IPS DF 19.7 (cell line): Measurements from ENCODE around the gene SERPINA3.
"Not testable (repeated sequence)": the region's sequence is repeated elsewhere in the genome, so short reads cannot be mapped to it uniquely, and the experiment has no call there.

Source experiments
- DNase-seq: peaks from one replicate; pipeline ENCODE4 v3.0.0-alpha.2; 2013; ENCODE audit warnings: low read depth, low spot score

Gene SERPINA3

DNA sequence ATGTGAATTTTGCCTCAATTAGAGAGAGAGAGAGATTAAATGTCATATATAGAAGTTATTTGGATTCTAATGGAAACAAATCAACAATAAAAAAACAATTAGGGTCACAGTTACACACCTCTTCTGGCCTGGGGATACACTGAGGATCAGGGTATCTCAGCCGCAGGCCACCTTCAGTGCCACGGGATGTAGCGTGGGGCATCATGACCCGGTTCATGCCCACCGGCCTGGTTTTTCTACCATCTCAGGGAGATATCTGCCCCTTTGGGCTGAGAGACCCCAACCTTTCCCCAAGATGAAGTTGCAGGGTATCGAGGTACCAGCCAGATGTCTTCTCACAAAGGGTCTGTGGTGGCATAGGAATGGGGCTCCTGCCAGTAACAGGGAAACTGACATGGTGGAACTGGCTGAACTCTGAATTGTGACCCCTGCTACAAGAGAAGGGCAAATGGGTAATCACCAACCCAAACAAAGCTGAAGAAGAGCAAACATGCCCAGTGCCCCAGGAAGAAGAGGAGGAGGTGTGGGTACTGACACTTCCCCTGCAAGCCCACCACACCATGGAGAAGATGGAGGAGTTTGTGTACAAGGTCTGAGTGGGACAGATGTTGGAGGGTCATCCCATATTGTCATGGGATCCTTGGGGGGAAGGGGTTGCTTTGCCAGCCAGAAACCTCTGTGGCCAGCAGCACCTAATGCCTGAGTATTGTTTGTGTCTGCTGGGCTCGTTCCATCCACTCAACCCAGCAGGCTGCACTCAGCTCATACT, 19.5 kb downstream of the SERPINA3 start:
- DNase-seq = no peak

DNA sequence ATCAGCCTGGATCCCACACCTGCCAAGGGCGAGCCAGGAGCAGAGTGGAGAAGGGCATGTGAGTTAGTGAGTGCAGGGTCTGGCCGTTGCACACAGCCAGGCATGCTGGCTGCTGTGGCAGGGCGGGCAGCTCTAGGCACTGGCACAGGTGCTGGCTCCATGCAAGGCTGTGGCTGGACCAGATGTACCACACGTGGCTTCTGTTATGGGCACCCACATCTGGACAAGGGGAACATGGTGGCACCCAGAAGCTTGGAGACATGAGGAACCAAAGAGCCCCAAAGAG, 20.1 kb downstream of the SERPINA3 start:
- no peak for DNase-seq

DNA sequence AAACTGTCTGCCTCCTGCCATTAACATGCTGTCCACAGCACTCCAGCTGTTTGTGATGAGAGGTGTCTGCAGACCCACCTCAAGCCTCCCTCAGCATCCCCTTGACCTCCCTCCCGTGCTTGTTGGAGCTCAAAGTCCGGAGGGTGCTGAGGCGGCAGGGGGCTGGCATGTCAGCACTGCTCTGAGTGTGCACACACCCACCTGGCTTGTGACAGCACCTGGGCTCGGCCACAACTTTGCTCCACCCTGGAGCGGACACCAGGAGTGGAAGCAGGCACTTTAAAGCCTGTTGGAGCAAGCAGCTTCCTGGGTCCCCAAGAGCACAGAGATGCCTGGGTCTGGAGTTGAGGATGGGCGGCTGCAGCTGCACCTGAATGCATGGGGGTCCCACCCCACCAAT, 20.9 kb downstream of the SERPINA3 start:
- no peak for DNase-seq

DNA sequence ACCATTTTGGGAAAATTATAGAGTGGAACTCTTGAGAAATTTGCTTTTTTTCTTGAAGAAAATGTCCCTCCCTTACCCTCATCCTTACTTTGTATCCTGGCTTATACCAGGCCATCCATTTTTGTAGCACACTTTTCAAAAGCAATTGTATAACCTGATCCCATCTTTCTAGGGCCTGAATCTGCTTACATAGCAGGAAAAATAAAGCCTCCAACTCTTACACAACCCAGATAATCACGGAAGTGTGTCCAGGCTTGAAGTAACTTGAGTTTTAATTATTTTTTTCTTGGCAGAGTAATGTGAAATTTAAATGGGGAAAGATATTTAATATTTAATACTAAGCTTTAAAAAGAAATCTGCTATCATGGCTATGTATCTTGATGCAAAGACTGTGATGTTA, 23.0 kb downstream of the SERPINA3 start:
- no peak for DNase-seq

DNA sequence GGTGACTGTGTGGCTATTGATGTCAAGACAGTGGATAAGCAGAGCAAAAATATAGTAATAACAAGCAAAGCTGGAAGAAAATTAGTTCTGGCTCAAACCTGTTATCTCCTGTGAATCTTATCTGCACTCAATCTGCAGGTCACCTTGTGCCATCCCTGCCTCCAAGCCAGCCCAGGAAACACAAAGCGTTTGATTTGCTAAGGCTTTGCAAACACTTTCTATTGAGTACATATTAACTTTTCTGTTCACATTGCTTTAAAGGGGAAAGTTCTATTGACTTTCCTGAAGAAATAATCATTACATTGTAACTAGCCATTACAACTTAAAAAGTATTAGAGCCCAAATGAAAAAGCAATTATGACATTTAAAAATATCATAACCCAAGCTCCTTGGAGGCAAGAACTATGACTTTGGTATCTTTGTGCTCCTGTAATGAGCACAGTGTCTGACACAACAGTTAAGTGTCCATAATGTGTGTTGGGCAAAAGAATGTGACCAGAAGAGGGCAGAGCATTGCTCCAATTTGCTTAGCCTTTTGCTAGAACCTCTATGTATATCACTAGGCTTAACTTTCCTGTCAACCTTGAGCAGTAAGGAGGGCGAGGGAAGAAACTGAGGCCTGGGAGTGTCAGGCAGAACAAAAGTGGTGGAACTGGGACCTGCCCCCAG, 24.7 kb downstream of the SERPINA3 start:
- no peak for DNase-seq

- DNase-seq = not testable (repeated sequence)
Observed at GRCh38 chr14:94637814-94638213, 25.6 kb downstream of the SERPINA3 start.

- DNase-seq = no peak
Observed at GRCh38 chr14:94638339-94638738, 26.1 kb downstream of the SERPINA3 start.

- DNase-seq = no peak
Observed at GRCh38 chr14:94638961-94639817, 27.0 kb downstream of the SERPINA3 start.

DNA sequence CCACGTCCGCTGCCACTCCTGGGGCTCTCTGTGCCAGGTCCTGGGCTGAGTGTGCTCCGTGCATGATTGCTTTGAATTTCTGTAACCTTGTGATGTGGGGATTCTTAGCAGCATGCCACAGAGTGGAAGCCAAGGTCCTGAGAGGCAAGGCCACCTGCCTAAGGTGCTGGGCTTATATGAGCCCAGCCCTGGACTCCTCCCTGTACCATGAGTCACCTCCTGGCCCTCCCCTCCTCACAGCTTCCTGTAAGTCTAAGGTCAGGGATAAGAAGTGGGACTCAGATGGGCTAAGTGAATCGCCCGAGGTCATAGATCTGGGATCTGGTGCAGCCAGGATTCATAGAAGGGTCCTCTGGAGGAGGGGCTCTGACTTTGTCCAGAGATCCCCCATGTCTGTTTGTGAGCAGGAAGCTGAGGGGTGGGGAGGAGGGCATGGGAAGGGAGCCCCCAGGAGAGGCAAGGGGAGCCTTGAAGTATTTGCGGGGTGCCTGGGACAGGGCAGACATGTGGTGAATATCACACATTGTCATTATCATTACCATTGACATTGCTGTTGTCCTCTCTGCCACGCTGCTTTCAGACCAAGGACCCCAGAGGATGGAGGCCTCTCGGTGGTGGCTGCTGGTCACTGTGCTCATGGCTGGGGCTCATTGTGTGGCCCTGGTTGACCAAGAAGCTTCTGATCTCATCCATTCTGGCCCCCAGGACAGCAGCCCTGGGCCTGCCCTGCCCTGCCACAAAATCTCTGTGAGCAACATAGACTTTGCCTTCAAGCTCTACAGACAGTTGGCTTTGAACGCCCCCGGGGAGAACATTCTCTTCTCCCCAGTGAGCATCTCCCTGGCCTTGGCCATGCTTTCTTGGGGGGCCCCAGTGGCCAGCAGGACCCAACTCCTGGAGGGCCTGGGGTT, 28.8 kb downstream of the SERPINA3 start:
- no peak for DNase-seq

- no peak for DNase-seq
Observed at GRCh38 chr14:94641632-94641955, 29.4 kb downstream of the SERPINA3 start.

DNA sequence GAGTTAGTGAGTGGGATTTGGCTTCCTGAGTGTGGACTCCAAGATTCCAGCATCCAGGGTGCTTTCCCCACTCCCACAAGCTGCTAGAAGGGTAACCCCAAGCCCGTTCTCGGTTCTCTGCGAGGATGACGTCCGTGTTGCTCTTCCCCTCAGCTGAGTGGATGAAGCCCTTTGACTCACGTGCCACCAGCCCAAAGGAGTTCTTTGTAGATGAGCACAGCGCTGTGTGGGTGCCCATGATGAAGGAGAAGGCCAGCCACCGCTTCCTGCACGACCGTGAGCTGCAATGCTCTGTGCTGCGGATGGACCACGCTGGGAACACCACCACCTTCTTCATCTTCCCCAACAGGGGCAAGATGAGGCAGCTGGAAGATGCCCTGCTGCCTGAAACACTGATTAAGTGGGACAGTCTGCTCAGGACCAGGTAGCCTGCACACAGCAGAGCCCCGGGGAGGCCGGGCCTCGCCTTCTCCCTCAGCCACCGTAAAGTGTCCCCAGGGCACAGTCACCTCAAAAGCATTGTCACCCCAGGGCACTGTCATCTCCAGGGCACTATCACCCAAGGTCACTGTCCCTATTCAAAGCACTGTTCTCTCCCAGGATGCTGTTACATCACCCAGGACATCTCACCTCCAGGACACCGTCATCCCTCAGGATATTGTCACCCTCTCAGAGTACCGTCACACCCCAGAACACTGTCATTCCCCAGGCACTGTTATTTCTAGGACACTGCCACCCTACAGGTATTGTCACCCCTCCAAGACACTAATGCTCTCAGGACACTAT, 31.3 kb downstream of the SERPINA3 start:
- no peak for DNase-seq

DNA sequence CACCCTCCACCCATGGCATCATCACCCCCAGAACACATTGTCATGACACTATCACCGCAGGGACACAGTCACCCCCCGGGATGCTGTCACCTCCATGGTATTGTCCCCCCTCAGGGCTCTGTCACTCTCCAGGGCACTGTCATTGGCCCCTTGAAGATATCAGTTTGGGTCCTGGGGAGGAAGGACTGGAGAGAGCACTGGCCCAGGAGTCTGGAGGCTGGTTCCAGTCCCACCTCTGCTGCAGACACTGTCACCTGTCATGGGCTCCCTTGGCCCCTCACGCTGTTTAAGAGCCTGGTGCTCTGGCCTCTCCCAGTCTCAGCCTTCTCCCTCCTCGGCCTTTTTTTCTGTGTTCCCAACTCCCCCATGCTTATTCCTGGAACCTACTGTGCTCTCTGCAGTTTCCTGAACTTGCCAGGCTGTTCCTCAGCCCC, 31.9 kb downstream of the SERPINA3 start:
- no peak for DNase-seq

- no peak for DNase-seq
Observed at GRCh38 chr14:94646066-94646465, 33.9 kb downstream of the SERPINA3 start.

DNA sequence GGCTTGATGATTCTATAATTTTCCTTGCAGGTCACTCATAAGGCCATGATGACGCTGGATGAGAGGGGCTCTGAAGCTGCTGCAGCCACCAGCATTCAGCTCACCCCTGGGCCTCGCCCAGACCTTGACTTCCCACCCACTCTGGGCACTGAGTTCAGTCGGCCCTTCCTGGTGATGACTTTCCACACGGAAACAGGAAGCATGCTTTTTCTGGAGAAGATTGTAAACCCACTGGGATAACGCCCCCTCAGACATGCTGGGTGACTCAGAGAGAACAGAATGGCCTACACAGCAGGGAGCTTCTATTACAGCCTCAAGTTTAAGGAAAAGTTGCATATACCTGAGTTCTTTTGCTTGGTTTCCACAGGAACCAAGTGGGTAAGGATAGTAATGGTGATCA, 34.3 kb downstream of the SERPINA3 start:
- no peak for DNase-seq

- no peak for DNase-seq
Observed at GRCh38 chr14:94648801-94649200, 36.6 kb downstream of the SERPINA3 start.

DNA sequence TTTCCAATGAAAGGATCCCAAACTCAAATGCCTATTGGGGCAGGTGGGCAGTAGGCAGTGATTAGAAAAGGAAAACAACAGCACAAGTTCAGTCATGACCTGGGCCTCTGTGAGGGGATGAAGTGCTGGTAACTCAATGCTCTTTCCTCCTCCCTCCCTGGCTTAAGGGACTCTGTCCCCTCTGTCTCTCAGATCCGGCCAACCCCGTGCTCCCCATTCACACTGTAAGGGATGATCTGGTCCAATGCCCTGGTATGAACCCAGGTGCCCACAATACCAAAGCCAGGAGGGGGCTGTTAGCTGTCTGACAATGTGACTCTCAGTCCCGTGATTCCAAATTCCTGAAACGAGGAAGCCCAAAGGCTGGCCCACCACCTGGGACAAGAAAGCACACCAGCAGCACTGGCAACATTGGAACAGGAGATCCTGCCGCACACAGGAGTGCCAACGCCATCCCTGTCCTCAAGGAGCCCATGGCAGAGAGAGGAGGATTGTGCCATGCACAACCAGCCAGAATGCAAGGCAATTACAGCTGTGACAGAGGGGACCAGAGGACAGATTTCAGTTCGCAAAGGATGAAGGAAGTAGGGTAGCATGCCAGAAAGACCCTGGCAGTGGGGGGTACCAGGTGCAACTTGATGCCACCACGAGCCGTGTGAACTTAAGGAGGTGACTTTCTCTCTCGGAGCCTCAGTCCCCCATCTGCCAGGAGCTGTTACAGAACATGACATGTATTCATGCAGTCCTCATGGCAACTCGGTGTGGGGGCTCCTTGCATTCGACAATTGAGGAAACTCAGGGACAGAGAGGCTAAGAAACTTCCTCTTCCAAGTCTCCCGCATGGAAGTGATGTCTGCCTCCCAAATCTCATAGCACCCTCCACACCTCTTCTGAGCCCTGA, 37.6 kb downstream of the SERPINA3 start:
- DNase-seq = no peak

- no peak for DNase-seq
Observed at GRCh38 chr14:94650444-94650775, 38.2 kb downstream of the SERPINA3 start.

- DNase-seq = no peak
Observed at GRCh38 chr14:94650806-94651805, 38.9 kb downstream of the SERPINA3 start.

DNA sequence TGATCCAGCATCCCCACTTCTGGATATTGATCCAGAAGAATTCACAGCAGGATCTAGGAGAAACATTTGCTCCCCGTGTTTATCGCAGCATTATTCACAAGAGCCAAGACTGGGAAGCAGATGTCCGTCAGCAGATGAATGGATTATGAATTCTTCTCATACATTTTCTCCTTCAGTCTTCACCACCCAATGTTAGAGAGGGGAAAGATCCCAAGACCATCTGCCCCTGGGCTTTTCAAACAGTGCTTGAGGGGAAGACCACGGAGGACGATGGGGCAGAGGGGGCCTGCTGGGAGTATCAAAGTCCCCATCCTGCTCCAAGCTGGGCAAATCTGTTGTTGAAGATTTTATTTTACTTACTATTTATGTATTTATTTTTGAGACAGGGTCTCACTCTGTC, 41.1 kb downstream of the SERPINA3 start:
- DNase-seq = no peak
